Endodermal cell (in vitro differentiated cells): Measurements from ENCODE around the gene RNF225. TPM values are rescaled to one million over a fixed set of nuclear protein-coding genes. Genes with fewer than 3 reads are reported as not detected.

Source experiments
- DNase-seq: peaks from one replicate; pipeline ENCODE4 v3.0.0-alpha.2; 2017
- H3K27ac ChIP-seq: 2 replicates; pipeline ENCODE4 v1.5.1; 2013; ENCODE audit warnings: mild to moderate bottlenecking, low read depth, low read length, moderate library complexity
- H3K27me3 ChIP-seq: 2 replicates; pipeline ENCODE4 v1.6.1; 2013; ENCODE audit warnings: mild to moderate bottlenecking, low read length, moderate library complexity; ENCODE audit not compliant: insufficient read depth, control insufficient read depth, poor library complexity, severe bottlenecking
- H3K36me3 ChIP-seq: 2 replicates; pipeline ENCODE4 v1.7.0; 2013; ENCODE audit warnings: mild to moderate bottlenecking, low read length, moderate library complexity; ENCODE audit not compliant: control insufficient read depth, insufficient read depth
- H3K4me1 ChIP-seq: one replicate; pipeline ENCODE4 v1.7.0; 2013; ENCODE audit warnings: low read length; ENCODE audit not compliant: control insufficient read depth, insufficient read depth
- H3K4me3 ChIP-seq: 2 replicates; pipeline ENCODE4 v1.5.1; 2013; ENCODE audit warnings: mild to moderate bottlenecking, low read length, moderate library complexity
- H3K9ac ChIP-seq: 2 replicates; pipeline ENCODE4 v1.6.1; 2013; ENCODE audit warnings: mild to moderate bottlenecking, low read length, moderate library complexity; ENCODE audit not compliant: poor library complexity, severe bottlenecking; ENCODE audit errors: extremely low read depth
- H3K9me3 ChIP-seq: 2 replicates; pipeline ENCODE4 v1.6.1; 2013; ENCODE audit warnings: mild to moderate bottlenecking, low read length, moderate library complexity; ENCODE audit not compliant: control insufficient read depth
- H3K27ac Mint-ChIP-seq: 2 replicates; pipeline ENCODE4 v1.8.0; 2020; ENCODE audit warnings: mixed read lengths
- H3K27me3 Mint-ChIP-seq: 2 replicates; pipeline ENCODE4 v1.8.0; 2021; ENCODE audit warnings: mild to moderate bottlenecking, mixed read lengths; ENCODE audit not compliant: insufficient read depth
- H3K36me3 Mint-ChIP-seq: 2 replicates; pipeline ENCODE4 v1.8.0; 2020; ENCODE audit warnings: low read depth, mixed read lengths
- H3K4me1 Mint-ChIP-seq: 2 replicates; pipeline ENCODE4 v1.8.0; 2020; ENCODE audit warnings: mixed read lengths
- H3K4me3 Mint-ChIP-seq: 2 replicates; pipeline ENCODE4 v1.8.0; 2020; ENCODE audit warnings: mild to moderate bottlenecking, moderate library complexity, mixed read lengths
- H3K9me3 Mint-ChIP-seq: 2 replicates; pipeline ENCODE4 v1.8.0; 2020; ENCODE audit warnings: mild to moderate bottlenecking, mixed read lengths
- CTCF ChIP-seq: fragments of 200-600 bp; sonication (generic); conservative IDR thresholded peaks from 2 replicates; pipeline ENCODE4 v1.5.0; 2021; ENCODE audit warnings: antibody characterized with exemption, mild to moderate bottlenecking
- WGBS, 2 experiments: methylation state at CpG; one replicate each; pipeline versions ENCODE4 v1.1.5 to v1.1.7; 2013; ENCODE audit warnings: missing lambda C conversion rate in 2 of 2, mixed read lengths in 1 of 2; ENCODE audit not compliant: insufficient coverage in 1 of 2, insufficient read length in 1 of 2; 5-methylcytosine and 5-hydroxymethylcytosine counted together
- total RNA-seq, 2 donors: library from RNA; stranded (reverse); fragmentation: NEBNext Ultra II Directional in 1 of 2; extraction: Animal tissue kit (Norgen Biotek cat#: 25700) in 1 of 2; gene quantifications; 2 replicates in 1 of 2; 3 replicates in 1 of 2; pipeline ENCODE4 v1.2.1, GENCODE V29; 2021

The RNF225 gene
- total RNA-seq, 2 donors from 2014 or later = 0.82 to 0.92 TPM

GRCh38 chr19:58366585-58367430 lies 28.6 kb upstream of the RNF225 start:
- Histone ChIP-seq H3K9ac (no peak overlapping the region), H3K27me3 (no peaks in the 10 kb centered on the region), H3K36me3 (no peaks in the 10 kb centered on the region), H3K9me3 (no peaks in the 10 kb centered on the region), H3K4me3 (no peak overlapping the region), H3K27ac (no peak overlapping the region), H3K4me1 (no peaks in the 10 kb centered on the region)
- DNase-seq = no peak
- Mint-ChIP-seq H3K4me3 (no peak overlapping the region), H3K27ac (no peak overlapping the region), H3K4me1 (no peaks in the 10 kb centered on the region), H3K9me3 (no peaks in the 10 kb centered on the region), H3K27me3 (peaks cover 2% of the 10 kb centered on the region), H3K36me3 (peaks cover 7% of the 10 kb centered on the region)
- WGBS, 2 experiments = 93 to 97% methylated on average over 31 to 32 of the region's 32 CpGs
- no peak for TF ChIP-seq CTCF

GRCh38 chr19:58367698-58368454 lies 27.6 kb upstream of the RNF225 start:
- no peaks in the 10 kb centered on the region for H3K27me3 ChIP-seq
- TF ChIP-seq CTCF = no peak
- no peaks in the 10 kb centered on the region for H3K4me1 ChIP-seq
- no peak overlapping the region for H3K27ac Mint-ChIP-seq
- no peak overlapping the region for H3K4me3 Mint-ChIP-seq
- H3K36me3 ChIP-seq = no peaks in the 10 kb centered on the region
- no peaks in the 10 kb centered on the region for H3K9me3 Mint-ChIP-seq
- peaks cover 7% of the 10 kb centered on the region for H3K36me3 Mint-ChIP-seq
- WGBS, 2 experiments = 95 to 97% methylated on average over 91 to 106 of the region's 106 CpGs
- H3K27ac ChIP-seq = no peak overlapping the region
- no peaks in the 10 kb centered on the region for H3K9me3 ChIP-seq
- DNase-seq = no peak
- H3K4me3 ChIP-seq = no peak overlapping the region
- no peaks in the 10 kb centered on the region for H3K4me1 Mint-ChIP-seq
- H3K27me3 Mint-ChIP-seq = no peaks in the 10 kb centered on the region
- no peak overlapping the region for H3K9ac ChIP-seq

GRCh38 chr19:58368561-58369360 lies 26.7 kb upstream of the RNF225 start:
- H3K4me1 Mint-ChIP-seq = no peaks in the 10 kb centered on the region
- no peak overlapping the region for H3K4me3 Mint-ChIP-seq

More at GRCh38 chr19:58368561-58369360, 26.7 kb upstream of the RNF225 start:
- no peak overlapping the region for H3K27ac ChIP-seq
- H3K27me3 Mint-ChIP-seq = no peaks in the 10 kb centered on the region
- DNase-seq = no peak
- H3K36me3 Mint-ChIP-seq = peaks cover 7% of the 10 kb centered on the region
- TF ChIP-seq CTCF = peak; percentile 14
- H3K36me3 ChIP-seq = no peaks in the 10 kb centered on the region
- H3K9ac ChIP-seq = no peak overlapping the region
- WGBS, 2 experiments = 95 to 96% methylated on average over 49 to 68 of the region's 68 CpGs
- H3K9me3 ChIP-seq = no peaks in the 10 kb centered on the region
- H3K4me3 ChIP-seq = no peak overlapping the region
- no peak overlapping the region for H3K27ac Mint-ChIP-seq
- H3K4me1 ChIP-seq = no peaks in the 10 kb centered on the region
- H3K27me3 ChIP-seq = no peaks in the 10 kb centered on the region
- H3K9me3 Mint-ChIP-seq = no peaks in the 10 kb centered on the region
